ENCODE data around the gene CSNK1D.

CSNK1D gene

DNA sequence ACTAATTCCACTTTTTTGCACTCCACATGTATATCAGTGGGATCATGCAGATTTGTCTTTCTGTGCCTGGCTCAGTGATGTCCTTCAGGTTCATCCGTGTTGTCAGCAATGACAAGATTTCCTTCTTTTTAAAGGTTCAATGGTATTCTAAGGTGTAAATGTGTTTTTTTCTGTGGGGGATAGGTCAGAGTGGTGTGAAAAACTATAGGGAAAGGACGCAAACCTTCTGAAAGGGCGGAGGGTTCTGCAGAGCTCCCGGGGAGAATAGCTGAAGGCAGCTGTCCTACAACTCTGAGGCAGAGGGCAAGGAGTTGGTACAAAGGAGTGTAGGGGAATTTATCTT lies 21.9 kb upstream of the CSNK1D start:
- no peak for DNase-seq (ENCODE audit: low read depth, low spot score)

DNA sequence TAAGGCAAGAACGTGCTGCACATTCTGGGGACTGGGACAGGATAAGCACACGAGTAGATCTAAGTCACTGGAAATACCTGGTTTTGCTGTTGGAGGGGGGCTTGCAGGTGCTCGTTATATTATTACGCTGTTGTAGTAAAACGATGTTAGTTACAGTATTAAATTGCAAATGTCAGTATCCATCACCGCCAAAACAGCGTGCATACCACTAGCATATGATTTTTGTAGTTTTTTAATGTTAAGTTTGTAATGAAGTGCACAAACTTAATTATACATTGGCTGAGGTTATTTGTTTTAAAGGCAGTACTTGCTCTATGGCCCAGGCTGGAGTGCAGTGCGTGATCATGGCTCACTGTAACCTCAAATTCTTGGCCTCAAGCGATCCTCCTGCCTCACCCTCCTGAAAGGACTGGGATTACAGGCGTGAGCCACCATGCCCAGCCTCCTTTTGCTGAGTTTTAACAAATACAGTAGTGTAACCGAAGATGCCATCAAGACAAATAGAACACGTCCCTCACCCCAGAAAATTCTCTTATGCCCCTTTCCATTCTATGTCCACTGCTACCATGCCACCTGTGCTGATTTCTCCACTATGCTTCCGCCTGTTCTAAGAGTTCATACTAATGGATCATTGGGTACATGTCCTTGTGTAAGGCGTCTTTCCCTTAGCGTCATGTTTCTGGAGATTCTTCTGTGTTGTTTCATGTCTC lies 20.7 kb upstream of the CSNK1D start:
- DNase-seq (ENCODE audit: low read depth, low spot score): no peak

DNA sequence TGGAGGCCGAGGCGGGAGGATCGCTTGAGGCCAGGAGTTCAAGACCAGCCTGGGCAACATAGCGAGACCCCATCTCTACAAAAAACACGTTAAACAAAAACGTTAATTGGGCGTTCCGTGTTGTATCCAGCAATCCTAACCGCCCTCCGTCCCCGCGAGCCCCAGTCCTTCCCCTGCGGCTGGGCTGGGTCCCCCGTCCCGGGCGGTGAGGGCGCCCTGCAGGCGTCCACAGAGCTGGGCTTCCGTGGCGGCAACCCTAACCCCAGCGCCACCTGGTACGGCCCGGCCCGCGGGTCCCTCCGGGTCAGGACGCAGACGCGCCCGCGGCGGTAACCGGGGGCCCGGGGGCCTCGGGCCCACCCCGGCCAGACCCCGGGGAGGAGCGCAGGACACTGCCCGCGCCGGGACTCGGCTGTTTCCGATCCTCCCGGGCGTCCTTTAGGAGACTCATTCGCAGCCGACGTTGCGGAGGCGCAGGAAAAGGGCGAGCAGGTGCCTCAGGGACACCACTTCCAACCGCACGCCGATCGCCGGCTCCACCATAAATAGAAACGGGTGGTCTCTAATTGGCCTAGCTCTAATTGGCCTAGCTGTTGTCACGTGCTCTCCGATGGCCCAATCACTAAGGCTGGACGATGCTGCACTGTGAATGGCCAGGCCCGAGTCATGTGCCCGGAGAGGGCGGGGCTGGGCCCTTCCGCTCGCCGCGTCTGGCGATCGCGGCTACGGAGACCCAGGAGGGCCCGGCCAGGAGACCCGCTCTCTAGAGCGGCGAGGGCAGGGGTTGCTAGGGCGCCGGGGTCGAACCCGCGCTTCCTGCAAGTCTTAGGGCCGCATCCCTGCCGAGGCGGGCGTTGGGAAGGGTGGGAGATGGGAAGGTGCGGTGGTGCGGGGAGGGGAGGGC lies 19.0 kb upstream of the CSNK1D start:
- DNase-seq (ENCODE audit: low read depth, low spot score): peak; percentile 99

DNA sequence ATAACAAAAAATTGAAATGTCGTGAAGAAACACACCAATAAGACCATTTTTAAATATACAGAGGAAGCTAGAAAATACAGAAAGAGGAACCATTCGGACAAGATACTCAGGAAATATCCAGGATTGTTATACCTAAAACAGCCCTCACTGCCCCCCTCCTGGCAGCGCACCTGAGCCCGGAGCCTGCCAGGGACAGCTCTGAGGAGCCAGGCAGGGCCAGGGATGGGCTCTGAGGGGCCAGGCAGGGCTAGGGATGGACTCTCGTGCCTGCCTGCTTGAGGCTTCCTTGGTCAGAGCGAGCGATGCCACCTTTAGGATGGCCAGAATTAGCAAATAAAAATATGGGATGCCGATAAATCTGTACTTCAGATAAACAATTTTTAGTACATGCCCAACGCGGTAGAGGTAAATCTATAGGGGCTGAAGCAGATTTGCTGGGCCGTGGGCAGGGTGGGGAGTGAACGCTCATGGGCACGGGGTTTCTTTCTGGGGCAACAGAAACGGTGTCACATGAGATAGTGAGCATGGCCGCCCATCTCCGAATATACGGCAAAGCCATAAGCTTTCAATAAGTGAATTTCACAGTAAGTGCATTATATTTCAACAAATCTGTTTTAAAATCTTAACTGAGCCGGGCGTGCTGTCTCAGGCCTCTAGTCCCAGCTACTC lies 18.2 kb upstream of the CSNK1D start:
- DNase-seq (ENCODE audit: low read depth, low spot score): no peak

DNA sequence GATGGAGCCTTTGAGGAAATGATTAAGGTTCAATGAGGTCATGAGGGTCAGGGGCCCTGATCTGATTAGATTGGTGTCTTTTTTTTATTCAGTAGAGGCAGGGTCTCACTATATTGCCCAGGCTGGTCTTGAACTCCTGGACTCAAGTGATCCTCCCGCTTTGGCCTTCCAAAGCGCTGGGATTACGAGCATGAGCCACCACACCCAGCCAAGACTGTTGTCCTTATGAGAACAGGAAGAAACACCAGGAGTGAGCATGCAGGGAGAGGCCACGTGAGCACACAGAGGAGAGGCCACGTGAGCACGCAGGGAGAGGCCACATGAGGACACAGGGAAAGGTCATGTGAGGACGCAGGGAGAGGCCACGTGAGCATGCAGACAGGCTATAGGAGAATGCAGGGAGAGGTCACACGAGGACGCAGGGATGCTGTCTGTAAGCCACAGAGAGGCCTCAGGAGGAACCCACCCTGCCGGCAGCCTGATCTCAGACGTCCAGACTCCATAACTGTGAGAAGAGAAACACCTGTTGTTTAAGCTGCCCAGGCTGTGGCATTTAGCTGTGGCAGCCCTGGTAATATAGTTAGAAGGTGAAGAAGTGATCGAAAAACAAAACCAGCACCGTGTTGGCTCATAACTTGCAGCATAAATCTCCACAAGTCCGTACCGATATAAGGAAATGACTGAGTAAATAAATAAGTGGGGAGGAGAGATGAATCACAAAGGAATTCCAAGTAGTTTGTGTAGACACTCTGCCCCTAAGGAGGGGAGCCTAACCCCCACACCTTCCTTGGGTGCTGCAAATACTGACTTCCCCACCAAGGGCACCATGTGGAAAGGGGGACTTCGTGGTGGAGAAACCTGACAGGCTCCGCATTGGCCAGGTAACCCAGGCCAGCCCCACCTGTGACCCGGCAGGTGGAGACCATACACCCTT lies 14.6 kb upstream of the CSNK1D start:
- DNase-seq (ENCODE audit: low read depth, low spot score): no peak

DNA sequence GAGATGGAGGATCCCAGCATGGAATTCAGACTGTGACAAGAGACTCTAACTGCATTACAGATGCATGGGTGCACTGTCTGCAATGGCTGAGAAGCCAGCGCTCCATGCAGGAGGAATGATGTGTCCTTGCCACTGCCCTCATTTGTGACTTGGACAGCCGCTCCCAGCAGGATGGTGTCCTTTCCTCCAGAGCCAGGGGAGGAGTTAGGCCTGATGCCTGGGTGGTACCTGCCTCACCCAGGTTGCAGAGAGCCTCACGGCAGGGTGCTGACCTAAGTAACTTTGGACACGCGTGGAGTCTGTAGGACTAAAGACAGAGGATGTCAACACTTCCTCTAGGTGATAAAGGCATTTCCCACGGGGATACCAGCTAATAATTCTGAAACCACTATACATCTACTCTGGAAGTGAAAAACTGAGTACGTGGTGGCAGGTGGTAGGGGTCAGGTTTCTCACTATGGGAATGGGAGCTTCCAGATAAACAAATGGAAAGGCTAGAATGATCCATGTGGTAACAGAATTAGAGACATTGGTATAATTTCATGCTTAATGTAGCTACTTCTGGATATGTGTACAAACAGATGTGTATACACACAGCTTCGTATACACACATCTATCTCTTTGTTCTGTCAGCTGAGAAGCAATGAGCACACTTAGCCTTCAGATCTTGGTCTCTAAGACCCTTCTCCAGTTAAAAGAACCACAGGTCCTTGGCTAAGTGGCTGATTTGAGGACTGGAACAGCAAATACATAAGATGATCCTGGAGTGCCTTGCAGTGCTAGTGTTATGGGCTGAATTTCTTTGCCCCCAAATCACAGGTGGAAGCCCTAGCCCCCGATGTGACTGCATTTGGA lies 13.7 kb upstream of the CSNK1D start:
- no peak for DNase-seq (ENCODE audit: low read depth, low spot score)

DNA sequence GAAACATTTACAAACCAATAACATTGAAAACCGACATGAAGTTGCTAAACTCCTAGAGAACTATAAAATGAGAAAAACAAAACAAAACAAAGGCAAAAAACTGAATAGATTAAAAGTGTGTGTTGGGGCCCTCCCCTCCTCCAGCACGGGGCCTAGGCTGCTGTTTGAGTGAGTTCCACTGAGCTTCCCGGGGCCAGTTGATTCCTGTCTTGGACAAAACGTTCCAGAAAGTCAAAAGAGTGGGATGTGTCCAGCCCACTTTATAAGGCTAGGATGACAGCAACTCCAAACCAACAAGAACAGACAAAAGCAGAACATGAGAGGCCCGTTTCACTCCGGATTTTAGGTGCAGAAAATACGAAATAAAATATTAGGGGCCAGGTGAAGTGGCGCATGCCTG lies 11.6 kb upstream of the CSNK1D start:
- DNase-seq (ENCODE audit: low read depth, low spot score): no peak

DNA sequence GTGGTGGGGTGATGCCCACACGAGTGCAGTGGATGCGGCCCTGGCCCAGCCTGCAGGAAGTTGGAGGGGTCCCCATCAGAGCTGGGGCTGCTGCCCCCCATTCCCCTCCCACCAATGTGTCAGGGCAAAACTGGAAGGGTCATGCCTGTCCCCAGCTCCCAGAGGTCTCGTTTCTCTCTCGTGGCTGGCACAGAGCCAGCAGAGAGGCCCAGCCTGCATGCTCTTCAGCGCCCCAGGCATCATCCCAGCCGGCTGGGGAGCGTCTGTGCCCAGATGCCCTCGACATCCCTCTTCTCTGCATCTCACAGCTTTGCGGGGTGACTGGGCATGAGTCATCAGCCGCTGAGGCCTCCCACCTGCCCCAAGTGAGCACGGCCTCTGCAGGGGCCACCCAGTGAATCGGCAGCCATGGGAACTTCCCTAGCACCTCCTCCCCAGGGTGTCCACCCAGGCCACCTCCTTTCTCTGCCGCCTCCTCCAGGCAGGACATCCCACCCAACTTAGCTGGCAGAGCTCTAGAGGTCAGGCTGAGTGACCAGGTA lies 9.8 kb upstream of the CSNK1D start:
- DNase-seq (ENCODE audit: low read depth, low spot score): no peak

DNA sequence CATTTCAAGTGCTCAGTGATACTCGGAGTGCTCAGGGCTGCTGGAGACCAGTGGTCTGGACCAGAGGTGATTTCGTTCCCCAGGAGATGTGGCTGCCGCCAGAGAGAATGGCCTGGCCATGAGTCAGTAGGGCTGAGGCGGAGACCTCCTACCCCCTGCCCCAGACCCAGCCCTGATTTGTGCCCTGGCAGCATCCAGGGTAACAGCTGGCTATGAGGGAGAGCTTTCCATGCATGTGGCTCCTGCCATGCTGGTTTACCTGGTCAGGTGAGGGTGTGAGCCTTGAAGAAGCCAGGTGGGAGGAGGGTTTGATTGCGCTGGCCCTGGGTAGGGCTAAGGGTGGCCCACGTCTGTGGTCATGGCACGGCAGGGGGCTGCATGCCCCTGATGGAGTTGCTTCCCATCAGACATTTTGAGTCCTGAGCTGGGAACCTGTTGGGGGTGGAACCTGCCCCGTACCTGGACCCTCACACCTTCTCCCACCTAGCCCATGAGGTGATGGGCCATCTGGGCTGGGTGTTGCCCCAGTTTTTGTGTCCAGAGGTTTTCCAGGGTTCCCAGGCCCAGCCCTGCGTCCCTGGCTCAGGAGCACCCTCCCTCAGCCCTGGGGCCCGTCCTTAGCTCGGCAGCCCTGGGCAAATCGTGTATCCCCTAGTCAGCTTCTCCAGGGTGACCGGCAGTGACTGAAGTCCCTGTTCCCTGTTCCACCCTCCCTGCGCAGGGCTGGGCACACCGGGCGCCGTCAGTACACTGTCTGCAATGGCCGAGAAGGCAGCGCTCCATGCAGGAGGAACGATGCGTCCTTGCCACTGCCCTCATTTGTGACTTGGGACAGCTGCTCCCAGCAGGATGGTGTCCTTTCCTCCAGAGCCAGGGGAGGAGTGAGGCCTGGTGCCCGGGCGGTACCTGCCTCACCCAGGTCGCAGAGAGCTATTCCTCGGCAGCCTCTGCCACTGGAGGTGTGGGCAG lies 9.0 kb upstream of the CSNK1D start:
- DNase-seq (ENCODE audit: low read depth, low spot score): no peak

DNA sequence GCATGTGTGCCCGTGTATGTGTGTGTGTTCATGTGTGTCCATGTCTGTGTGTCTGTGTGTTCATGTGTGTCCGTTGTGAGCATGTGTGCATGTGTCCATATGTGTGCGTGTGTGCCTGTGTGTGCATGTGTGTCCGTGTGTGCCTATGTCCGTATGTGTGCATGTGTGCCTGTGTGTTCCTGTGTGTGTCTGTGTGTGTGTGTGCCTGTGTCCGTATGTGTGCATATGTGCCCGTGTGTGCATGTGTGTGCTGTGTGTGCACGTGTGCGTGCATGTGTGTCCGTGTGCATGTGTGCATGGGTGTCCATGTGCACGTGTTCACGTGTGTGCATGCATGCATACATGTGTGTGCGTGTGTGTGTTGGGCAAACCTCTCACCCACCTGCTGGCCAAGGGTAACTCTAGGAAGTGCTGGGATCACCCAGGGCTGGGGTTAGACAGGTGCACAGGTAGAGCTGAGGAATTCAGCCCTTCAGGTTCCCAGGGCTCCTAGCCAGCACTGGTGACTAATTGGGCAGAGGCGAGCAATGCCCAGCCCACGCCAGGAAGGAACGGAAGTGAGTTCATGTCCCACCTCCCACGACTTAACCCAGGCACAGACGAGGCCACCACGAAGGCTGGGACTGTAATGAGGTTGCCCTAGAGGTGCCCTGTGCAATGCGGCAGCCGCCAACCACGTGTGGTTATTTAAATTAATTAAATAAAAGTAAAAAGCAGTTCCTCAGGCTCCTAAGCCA lies 8.2 kb upstream of the CSNK1D start:
- DNase-seq (ENCODE audit: low read depth, low spot score): no peak

DNA sequence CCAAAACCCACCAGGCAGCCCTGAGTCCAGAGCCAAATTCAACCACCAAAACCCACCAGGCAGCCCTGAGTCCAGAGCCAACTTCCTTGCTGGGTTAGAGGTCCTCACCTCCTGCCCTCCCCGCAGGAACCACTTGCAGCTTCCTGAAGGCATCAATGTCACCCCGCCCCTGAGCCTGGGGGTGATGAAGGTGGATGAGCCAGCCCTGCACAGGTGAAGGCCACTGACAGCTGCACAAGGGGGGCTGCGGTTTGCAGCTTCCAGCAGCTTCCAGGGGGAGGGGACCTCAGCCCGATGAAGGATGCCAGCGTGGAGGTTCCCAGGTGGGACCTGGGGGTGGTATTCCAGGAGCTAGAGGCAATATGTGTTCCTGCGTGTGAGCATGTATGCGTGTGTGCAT lies 7.6 kb upstream of the CSNK1D start:
- DNase-seq (ENCODE audit: low read depth, low spot score): no peak

DNA sequence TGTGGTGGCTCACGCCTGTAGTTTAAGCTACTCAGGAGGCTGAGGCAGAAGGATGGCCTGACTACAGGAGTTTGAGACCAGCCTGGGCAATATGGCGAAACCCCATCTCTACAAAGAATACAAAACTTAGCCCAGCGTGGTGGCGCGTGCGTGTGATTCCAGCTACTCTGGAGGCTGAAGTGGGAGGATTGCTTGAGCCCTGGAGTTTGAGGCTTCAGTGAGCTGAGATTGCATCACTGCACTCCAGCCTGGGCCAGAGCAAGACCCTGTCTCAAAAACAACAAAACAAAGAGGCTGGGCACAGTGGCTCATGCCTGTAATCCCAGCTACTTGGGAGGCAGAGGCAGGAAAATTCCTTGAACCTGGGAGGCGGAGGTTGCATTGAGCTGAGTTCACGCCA lies 7.0 kb upstream of the CSNK1D start:
- no peak for DNase-seq (ENCODE audit: low read depth, low spot score)

DNA sequence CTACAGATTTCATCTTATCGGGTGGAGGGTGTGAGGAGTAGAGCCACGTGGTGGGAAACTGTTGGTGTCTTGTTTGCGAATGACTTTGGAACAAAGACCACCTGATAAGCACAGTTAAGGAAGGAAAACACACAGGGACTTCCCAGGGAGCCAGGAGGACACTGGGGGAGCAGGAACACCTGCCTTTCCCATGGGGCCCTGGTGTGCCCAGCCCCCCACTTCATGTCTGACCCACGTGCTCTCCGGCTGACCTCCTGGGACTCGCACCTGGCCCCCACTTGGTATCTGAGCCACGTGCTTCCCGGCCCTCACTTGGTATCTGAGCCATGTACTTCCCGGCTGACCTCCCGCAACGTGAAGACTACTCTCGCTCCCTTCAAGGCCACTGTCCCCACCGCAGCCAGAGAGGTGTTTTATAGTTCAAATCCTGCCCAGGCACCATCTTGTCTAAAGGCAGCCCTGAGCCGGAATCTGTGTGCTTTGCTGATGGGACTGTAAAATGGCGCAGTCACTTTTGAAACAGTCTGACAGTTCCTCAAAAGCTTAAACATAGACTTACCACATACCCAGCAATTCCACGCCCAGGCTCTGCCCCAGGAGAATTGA lies 5.4 kb upstream of the CSNK1D start:
- no peak for DNase-seq (ENCODE audit: low read depth, low spot score)

DNA sequence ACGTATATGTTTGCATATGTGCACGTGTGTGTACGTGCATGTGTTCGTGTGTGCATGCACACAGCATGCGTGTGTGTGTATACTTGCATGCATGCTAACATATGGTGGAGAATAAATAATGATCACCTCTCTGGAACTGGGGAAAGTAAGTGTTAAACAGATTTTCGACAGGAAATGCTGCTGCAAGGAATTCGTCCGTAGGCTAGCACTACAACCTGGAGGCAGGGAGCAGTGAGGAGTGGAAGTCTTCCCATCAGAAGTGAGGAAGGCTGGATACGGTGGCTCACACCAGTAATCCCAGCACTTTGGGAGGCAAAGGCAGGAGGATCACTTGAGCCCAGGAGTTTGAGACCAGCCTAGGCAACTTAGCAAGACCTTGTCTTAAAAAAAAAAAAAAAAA lies 4.8 kb upstream of the CSNK1D start:
- no peak for DNase-seq (ENCODE audit: low read depth, low spot score)

DNA sequence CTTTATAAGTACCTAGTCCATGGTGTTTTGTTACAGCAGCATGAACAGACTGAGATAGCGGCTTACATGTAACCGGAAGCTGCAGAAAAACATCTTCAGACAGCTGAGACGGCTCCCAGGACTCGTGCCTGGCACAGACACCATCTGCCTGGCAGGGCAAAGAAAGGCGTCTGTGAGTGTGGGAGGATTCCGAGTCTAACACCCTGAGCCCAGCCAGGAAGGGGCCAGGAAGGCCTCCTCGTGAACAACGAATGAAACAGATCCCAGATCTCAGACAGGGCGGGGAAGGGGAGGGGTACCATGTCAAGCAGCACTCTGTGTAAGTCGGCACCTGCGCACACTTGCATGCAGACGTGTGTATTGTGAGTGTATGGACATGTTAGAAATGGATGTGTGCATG lies 4.4 kb upstream of the CSNK1D start:
- no peak for DNase-seq (ENCODE audit: low read depth, low spot score)

DNA sequence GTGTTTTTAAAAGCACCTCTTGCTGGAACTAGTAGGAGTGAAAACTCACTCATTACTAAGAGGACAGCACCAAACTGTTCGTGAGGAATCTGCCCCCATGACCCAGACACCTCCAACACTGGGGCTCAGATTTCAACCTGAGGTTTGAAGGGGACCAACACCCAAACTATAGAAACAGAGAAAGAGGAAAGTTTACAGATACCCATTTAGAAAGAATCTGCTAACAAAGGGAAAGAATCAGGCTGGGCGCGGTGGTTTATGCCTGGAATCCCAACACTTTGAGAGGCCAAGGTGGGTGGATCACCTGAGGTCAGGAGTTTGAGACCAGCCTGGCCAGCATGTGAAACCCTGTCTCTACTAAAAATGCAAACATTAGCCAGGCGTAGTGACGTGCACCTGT lies 3.4 kb upstream of the CSNK1D start:
- DNase-seq (ENCODE audit: low read depth, low spot score): no peak

DNA sequence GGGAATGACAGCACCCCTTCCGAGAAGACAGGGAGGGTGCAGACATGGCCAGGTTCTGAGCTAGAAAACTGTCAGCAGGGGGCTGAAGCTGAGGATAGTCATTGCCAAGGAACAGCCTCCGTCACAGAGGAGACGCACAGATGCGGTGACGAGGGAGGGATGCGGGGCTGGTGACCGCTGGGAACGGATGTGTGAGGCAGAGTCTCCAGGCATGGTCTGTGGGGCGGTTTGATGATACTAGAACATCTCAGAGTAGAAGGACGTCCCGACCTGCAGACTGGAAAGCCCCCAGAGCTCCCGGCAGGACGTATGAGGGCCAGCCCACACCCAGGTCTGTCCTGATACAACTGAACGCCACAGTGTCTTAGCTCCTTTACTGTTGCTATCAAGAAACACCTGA lies 1.8 kb upstream of the CSNK1D start:
- DNase-seq (ENCODE audit: low read depth, low spot score): no peak
